Endothelial cell (in vitro differentiated cells): ENCODE measurements around the gene TMEM132C. TPM values are rescaled to one million over a fixed set of nuclear protein-coding genes. Genes with fewer than 3 reads are reported as not detected.

ENCODE experiments used
- DNase-seq: peaks from one replicate; pipeline ENCODE4 v3.0.0; 2021; ENCODE audit warnings: low spot score
- H3K27ac Mint-ChIP-seq: one replicate; pipeline ENCODE4 v1.8.0; 2021; ENCODE audit warnings: mixed read lengths, inconsistent platforms; ENCODE audit not compliant: unreplicated experiment
- H3K27me3 Mint-ChIP-seq: one replicate; pipeline ENCODE4 v1.8.0; 2021; ENCODE audit warnings: mild to moderate bottlenecking, moderate library complexity, mixed read lengths, inconsistent platforms; ENCODE audit not compliant: unreplicated experiment
- H3K36me3 Mint-ChIP-seq: one replicate; pipeline ENCODE4 v1.8.0; 2021; ENCODE audit warnings: mild to moderate bottlenecking, low read depth, mixed read lengths, inconsistent platforms; ENCODE audit not compliant: unreplicated experiment
- H3K4me1 Mint-ChIP-seq: one replicate; pipeline ENCODE4 v1.8.0; 2021; ENCODE audit warnings: mild to moderate bottlenecking, mixed read lengths, inconsistent platforms; ENCODE audit not compliant: unreplicated experiment
- H3K4me3 Mint-ChIP-seq: one replicate; pipeline ENCODE4 v1.8.0; 2021; ENCODE audit warnings: mild to moderate bottlenecking, mixed read lengths, inconsistent platforms; ENCODE audit not compliant: unreplicated experiment
- H3K9me3 Mint-ChIP-seq: one replicate; pipeline ENCODE4 v1.8.0; 2021; ENCODE audit warnings: mixed read lengths, inconsistent platforms; ENCODE audit not compliant: unreplicated experiment
- CTCF ChIP-seq: fragments of 200-600 bp; sonication (generic); IDR thresholded peaks from one replicate; pipeline ENCODE4 v1.5.0; 2021; ENCODE audit warnings: antibody characterized with exemption; ENCODE audit not compliant: unreplicated experiment
- total RNA-seq: library from RNA; stranded (reverse); fragmentation: NEBNext Ultra II Directional; extraction: Animal tissue kit (Norgen Biotek cat#: 25700); gene quantifications from one replicate; pipeline ENCODE4 v1.2.1, GENCODE V29; 2021; ENCODE audit not compliant: unreplicated experiment

TMEM132C gene
- total RNA-seq, 1 donor from 2014 or later: not detected

GRCh38 chr12:128336204-128337070 is 69.5 kb downstream of the TMEM132C start:
- Mint-ChIP-seq H3K27ac (no peak overlapping the region), H3K4me1 (no peaks in the 10 kb centered on the region), H3K36me3 (peaks cover 3% of the 10 kb centered on the region), H3K9me3 (peaks cover 32% of the 10 kb centered on the region), H3K4me3 (no peak overlapping the region), H3K27me3 (peaks cover 3% of the 10 kb centered on the region)
- TF ChIP-seq CTCF: no peak
- DNase-seq: no peak

DNA sequence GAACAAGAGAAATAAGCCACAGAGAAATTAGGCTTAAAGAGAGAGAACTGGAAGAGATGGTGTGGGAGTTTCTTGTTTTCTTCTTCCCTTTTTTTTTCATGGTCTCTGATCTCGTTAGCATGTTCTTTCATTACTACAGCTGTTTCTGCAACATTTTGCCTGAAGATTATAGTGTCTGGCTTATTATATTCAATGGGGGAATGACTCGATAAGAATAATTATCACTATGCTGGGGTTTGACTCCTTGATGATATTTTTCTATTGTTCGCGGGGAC is 70.0 kb downstream of the TMEM132C start:
- Mint-ChIP-seq H3K4me1 (no peaks in the 10 kb centered on the region), H3K27me3 (peaks cover 6% of the 10 kb centered on the region), H3K9me3 (peaks cover 33% of the 10 kb centered on the region), H3K36me3 (peaks cover 4% of the 10 kb centered on the region), H3K27ac (no peak overlapping the region), H3K4me3 (no peak overlapping the region)
- no peak for TF ChIP-seq CTCF
- DNase-seq: no peak

DNA sequence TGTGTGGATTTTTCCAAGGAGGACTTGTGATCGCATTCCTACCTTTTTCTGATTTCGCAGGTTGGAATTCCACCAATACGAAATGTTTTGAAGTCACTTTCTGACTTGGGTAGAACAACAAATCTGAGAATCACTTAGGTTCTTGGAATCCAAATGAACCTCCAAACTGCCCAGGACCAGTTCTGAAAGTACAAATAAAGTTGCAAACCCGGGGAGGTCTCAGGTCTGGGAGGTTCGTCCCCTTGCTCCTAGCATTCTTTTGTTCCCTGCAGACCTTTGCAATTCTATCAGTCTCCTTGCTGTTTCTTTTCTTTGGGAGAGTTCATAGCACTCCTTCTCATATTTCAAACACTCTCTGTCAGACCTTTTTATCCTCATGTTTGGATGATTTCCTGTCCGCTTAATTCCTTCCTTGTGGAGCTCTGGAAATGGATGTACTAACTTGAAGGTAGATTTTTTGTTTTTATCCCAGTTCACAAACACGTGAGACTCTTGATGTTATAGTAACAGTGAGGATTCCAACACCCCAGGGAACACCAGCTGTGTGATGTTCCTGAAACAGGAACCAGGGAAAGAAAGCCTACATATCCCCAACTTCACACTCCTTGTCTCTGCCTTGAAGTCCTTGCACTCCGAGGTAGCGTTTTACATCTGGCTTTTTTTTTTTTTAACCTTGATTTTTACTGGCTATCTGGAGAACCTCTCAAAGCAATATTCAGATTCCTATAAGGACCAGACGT is 70.6 kb downstream of the TMEM132C start:
- no peak for TF ChIP-seq CTCF
- no peak overlapping the region for H3K27ac Mint-ChIP-seq

DNA sequence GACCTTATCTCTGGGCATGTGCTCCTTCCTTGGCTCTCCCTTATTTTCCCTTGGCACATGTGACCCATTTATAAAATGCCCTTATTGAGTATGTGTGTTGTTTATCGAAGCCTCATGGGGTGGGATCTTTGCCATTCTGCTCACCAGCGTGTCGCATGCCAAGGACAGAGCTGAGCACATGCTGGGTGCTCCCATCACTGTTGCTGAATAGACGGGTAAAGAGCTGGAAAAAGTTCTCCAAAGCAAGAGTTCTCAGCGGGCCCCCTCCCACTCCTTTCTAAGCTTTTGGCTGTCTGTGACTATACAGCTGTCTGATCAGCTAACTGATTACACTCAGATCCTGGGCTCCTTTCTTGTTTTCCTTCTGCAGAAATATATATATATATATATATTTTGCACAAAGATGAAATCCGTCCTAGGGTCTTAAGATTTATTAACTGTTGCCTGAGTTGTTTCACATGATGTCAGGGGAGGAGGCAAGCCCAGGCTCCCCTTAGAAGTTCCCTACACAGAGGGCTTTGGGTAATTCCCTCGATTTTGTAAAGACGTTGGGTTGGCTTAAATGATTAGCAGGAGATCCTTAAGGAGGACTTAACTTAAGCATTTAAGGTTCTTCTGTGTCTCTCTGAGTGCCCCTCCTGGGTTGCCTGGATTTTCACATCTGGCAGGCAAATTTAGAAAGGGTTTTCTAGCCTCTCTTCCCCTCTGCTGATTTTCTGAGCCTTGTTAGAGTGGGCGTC is 71.6 kb downstream of the TMEM132C start:
- no peak overlapping the region for H3K27ac Mint-ChIP-seq
- peaks cover 36% of the 10 kb centered on the region for H3K9me3 Mint-ChIP-seq
- no peak overlapping the region for H3K4me3 Mint-ChIP-seq
- peaks cover 4% of the 10 kb centered on the region for H3K36me3 Mint-ChIP-seq
- no peak for TF ChIP-seq CTCF
- DNase-seq: no peak
- peaks cover 6% of the 10 kb centered on the region for H3K27me3 Mint-ChIP-seq
- H3K4me1 Mint-ChIP-seq: no peaks in the 10 kb centered on the region

More for the DNA sequence above, 70.6 kb downstream of the TMEM132C start:
- Mint-ChIP-seq H3K36me3 (peaks cover 4% of the 10 kb centered on the region), H3K9me3 (peaks cover 36% of the 10 kb centered on the region), H3K27me3 (peaks cover 6% of the 10 kb centered on the region), H3K4me3 (no peak overlapping the region), H3K4me1 (no peaks in the 10 kb centered on the region)
- DNase-seq: no peak
